ENCODE measurements around the gene TRPV6.

- TF ChIP-seq, protein P1, sequence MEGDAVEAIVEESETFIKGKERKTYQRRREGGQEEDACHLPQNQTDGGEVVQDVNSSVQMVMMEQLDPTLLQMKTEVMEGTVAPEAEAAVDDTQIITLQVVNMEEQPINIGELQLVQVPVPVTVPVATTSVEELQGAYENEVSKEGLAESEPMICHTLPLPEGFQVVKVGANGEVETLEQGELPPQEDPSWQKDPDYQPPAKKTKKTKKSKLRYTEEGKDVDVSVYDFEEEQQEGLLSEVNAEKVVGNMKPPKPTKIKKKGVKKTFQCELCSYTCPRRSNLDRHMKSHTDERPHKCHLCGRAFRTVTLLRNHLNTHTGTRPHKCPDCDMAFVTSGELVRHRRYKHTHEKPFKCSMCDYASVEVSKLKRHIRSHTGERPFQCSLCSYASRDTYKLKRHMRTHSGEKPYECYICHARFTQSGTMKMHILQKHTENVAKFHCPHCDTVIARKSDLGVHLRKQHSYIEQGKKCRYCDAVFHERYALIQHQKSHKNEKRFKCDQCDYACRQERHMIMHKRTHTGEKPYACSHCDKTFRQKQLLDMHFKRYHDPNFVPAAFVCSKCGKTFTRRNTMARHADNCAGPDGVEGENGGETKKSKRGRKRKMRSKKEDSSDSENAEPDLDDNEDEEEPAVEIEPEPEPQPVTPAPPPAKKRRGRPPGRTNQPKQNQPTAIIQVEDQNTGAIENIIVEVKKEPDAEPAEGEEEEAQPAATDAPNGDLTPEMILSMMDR (IDR thresholded peaks at IDR 0.05) = no peak
- no peak for TF ChIP-seq POLR2A (IDR thresholded peaks at IDR 0.05)
- no peak for TF ChIP-seq POLR2AphosphoS5 (IDR thresholded peaks at IDR 0.05)
- no peak for TF ChIP-seq EP300 (IDR thresholded peaks at IDR 0.05)
These were observed 62.8 kb downstream of the TRPV6 start for GRCh38 chr7:142822714-142823113.
